HEK293 (cell line): ENCODE measurements around the gene PIM1.

ENCODE experiments used
- GLI4 ChIP-seq: fragments of 450-650 bp; formaldehyde crosslinking; IDR thresholded peaks from 2 replicates; pipeline ENCODE4 v1.5.1; 2016; ENCODE audit warnings: missing biosample characterization, missing genetic modification characterization
- MYNN ChIP-seq: fragments of 450-650 bp; formaldehyde crosslinking; IDR thresholded peaks from 2 replicates; pipeline ENCODE4 v1.5.1; 2016; ENCODE audit warnings: missing biosample characterization, missing genetic modification characterization, borderline replicate concordance
- TCF7L2 ChIP-seq: IDR thresholded peaks from 2 replicates; pipeline ENCODE4 v1.6.1; 2011; ENCODE audit warnings: low read depth, mild to moderate bottlenecking, inconsistent platforms, low read length, moderate library complexity, borderline replicate concordance
- TRIM28 ChIP-seq: IDR thresholded peaks from 2 replicates; pipeline ENCODE4 v1.6.1; 2011; ENCODE audit warnings: low read length, control low read depth, borderline replicate concordance
- ZBTB7A ChIP-seq: fragments of 450-650 bp; formaldehyde crosslinking; IDR thresholded peaks from 2 replicates; pipeline ENCODE4 v1.5.1; 2016; ENCODE audit warnings: low read depth, missing biosample characterization, missing genetic modification characterization
- ZEB2 ChIP-seq: fragments of 450-650 bp; formaldehyde crosslinking; IDR thresholded peaks from 2 replicates; pipeline ENCODE4 v1.5.1; 2016; ENCODE audit warnings: missing biosample characterization, missing genetic modification characterization
- ZNF302 ChIP-seq: fragments of 450-650 bp; formaldehyde crosslinking; IDR thresholded peaks from 2 replicates; pipeline ENCODE4 v1.5.1; 2016; ENCODE audit warnings: missing biosample characterization, missing genetic modification characterization, low read depth
- ZNF626 ChIP-seq: fragments of 450-650 bp; sonication (Bioruptor Pico); formaldehyde crosslinking; IDR thresholded peaks from 2 replicates; pipeline ENCODE4 v1.5.1; 2018; ENCODE audit warnings: missing biosample characterization, missing genetic modification characterization, inconsistent platforms
- ZNF660 ChIP-seq: fragments of 450-650 bp; IDR thresholded peaks from 2 replicates; pipeline ENCODE4 v1.5.1; 2018; ENCODE audit warnings: missing biosample characterization, mild to moderate bottlenecking, missing genetic modification characterization
- ZNF670 ChIP-seq: fragments of 450-650 bp; formaldehyde crosslinking; IDR thresholded peaks from 2 replicates; pipeline ENCODE4 v1.5.1; 2016; ENCODE audit warnings: missing biosample characterization, missing genetic modification characterization, low read depth
- TF ChIP-seq, protein P1 (sequence below): fragments of 450-650 bp; formaldehyde crosslinking; IDR thresholded peaks from 2 replicates; pipeline ENCODE4 v1.5.1; 2016; ENCODE audit warnings: missing biosample characterization, missing genetic modification characterization
- TF ChIP-seq, protein P2 (sequence below): fragments of 450-650 bp; formaldehyde crosslinking; IDR thresholded peaks from 2 replicates; pipeline ENCODE4 v1.5.1; 2017; ENCODE audit warnings: missing biosample characterization, missing genetic modification characterization
- TF ChIP-seq, protein P3 (sequence below): fragments of 450-650 bp; formaldehyde crosslinking; IDR thresholded peaks from 2 replicates; pipeline ENCODE4 v1.5.1; 2016; ENCODE audit warnings: missing biosample characterization, missing genetic modification characterization

DNA sequence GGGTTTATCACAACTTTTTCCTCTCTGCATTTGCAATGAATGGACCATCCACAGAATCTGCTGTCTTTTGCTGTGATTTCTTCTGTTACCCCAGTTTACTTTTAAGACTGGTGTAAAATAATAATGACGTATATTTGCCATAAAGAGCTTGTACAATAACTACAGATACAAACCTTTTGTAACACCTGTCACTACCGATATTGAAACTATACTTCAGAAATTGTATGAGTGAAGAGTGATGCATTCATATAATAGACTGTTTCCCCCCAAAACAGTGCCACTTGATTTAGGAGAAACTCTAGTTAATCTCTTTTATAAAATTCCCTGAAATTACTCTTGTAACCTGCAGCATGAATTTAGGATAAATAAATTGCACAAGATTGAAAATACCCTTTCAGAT is 26.4 kb upstream of the PIM1 start:
- TF ChIP-seq MYNN (tag by site-specific recombination): no peak
- TF ChIP-seq, protein P1, sequence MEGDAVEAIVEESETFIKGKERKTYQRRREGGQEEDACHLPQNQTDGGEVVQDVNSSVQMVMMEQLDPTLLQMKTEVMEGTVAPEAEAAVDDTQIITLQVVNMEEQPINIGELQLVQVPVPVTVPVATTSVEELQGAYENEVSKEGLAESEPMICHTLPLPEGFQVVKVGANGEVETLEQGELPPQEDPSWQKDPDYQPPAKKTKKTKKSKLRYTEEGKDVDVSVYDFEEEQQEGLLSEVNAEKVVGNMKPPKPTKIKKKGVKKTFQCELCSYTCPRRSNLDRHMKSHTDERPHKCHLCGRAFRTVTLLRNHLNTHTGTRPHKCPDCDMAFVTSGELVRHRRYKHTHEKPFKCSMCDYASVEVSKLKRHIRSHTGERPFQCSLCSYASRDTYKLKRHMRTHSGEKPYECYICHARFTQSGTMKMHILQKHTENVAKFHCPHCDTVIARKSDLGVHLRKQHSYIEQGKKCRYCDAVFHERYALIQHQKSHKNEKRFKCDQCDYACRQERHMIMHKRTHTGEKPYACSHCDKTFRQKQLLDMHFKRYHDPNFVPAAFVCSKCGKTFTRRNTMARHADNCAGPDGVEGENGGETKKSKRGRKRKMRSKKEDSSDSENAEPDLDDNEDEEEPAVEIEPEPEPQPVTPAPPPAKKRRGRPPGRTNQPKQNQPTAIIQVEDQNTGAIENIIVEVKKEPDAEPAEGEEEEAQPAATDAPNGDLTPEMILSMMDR (tag by site-specific recombination): no peak
- no peak for TF ChIP-seq ZNF302 (tag by site-specific recombination)
- TF ChIP-seq, protein P2, sequence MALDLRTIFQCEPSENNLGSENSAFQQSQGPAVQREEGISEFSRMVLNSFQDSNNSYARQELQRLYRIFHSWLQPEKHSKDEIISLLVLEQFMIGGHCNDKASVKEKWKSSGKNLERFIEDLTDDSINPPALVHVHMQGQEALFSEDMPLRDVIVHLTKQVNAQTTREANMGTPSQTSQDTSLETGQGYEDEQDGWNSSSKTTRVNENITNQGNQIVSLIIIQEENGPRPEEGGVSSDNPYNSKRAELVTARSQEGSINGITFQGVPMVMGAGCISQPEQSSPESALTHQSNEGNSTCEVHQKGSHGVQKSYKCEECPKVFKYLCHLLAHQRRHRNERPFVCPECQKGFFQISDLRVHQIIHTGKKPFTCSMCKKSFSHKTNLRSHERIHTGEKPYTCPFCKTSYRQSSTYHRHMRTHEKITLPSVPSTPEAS: no peak
- no peak for TF ChIP-seq ZNF660 (tag by site-specific recombination)
- TF ChIP-seq GLI4 (tag by site-specific recombination): no peak
- no peak for TF ChIP-seq ZNF670 (tag by site-specific recombination)
- TF ChIP-seq, protein P3, sequence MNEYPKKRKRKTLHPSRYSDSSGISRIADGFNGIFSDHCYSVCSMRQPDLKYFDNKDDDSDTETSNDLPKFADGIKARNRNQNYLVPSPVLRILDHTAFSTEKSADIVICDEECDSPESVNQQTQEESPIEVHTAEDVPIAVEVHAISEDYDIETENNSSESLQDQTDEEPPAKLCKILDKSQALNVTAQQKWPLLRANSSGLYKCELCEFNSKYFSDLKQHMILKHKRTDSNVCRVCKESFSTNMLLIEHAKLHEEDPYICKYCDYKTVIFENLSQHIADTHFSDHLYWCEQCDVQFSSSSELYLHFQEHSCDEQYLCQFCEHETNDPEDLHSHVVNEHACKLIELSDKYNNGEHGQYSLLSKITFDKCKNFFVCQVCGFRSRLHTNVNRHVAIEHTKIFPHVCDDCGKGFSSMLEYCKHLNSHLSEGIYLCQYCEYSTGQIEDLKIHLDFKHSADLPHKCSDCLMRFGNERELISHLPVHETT (tag by site-specific recombination): no peak
- TF ChIP-seq ZEB2 (tag by site-specific recombination): no peak
- TF ChIP-seq ZNF626: no peak
- no peak for TF ChIP-seq ZBTB7A (tag by site-specific recombination)
- TF ChIP-seq TCF7L2: no peak
- no peak for TF ChIP-seq TRIM28
